HPDE6-E6E7 (cell line): Measurements from ENCODE around the gene USP54.
A peak's percentile ranks its signal among the peaks of the same experiment; 100 is the strongest.
"Not testable (repeated sequence)": the region's sequence is repeated elsewhere in the genome, so short reads cannot be mapped to it uniquely, and the experiment has no call there.

Experiments
- DNase-seq: peaks from one replicate; pipeline ENCODE4 v3.0.0; 2011; ENCODE audit warnings: missing footprints; ENCODE audit errors: extremely low spot score

The USP54 gene

DNA sequence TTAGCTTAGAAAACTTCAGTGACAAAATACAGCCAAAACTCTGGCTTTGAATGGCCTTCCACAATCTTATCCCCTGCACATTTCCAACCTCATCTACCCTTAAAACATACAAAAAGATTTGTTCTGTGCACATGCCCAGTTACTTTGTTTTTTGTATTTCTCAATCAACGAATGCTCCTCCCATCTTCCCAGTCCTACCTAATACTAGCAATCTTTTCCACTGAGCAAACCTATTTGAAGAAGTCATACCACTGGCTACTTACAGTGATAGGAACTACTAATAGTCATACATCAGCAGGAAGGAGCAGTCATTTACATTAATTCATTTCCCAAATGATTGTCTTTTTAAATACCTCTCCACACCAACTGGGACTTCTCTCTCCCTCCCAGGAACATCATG is 2.5 kb downstream of the USP54 start:
- DNase-seq, result no peak

DNA sequence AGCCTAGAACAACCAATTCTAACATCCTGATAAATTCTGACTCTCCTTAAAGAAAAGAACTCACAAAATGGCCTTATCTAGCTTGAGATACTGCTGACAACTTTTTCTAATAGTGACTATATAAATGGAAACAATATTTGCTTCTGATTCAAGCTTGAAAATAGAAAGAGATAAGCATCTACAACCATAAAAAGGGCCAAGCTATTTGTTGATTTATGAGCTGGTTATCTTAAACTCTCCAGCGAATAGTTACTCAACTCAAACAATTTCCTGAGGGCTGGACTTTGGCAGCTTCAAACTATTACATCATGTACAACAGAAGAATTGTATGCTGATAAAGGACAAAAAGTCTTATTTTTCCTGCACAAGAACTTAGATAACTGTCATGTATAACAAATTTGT is 4.6 kb downstream of the USP54 start:
- DNase-seq, result no peak

DNA sequence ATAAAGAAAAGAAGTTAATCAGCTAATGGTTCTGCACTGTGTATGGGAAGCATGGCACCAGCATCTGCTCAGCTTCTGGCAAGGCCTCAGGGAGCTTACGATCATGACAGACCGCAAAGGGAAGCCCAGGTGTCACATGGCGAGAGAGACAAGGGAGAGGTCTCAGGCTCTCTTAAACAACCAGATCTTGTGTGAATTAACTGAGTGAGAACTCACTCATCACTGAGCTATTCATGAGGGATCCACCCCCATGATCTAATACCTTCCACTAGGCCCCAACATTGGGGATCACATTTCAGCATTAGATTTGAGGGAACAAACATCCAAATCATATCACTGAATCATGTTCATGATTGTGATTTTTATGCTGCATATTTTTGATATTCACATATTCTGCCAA is 5.8 kb downstream of the USP54 start:
- DNase-seq, result no peak

DNA sequence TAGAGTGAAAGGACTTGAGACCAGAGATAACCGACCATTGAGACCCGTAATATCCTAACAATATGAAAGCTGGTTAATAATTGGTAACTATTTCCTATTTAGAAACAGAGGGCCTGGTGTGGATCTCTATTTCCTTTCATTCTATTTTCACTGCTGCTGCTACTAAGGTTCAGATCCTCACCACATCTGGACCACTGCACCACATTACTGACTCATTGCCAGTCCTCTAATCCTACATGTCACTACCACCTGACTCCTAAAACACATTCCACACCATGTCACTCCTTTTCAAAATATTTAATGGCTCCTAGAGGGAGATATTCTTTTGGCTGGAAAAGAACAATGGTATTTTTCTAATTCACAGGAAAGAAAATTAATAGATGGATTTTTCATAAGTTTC is 6.4 kb downstream of the USP54 start:
- DNase-seq, result no peak

DNA sequence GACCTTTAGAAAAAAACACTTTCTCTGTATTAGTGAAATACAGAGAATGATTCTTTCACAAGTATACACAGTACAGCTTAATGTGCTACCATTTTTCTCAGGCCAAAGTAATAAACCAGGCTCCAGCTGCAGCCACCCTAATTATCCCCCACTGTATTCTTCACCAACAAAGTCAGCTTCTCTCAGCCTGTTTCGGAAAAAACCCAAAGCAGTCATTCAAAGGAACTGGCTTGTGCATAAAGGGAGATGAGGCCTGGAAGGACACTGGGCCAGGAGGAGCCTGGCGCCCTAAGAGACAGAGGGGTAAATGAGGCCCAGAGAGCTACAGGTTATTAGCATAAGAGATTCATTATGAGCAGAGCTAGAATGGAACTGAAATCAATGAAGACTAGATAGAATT is 9.2 kb downstream of the USP54 start:
- DNase-seq, result no peak

DNA sequence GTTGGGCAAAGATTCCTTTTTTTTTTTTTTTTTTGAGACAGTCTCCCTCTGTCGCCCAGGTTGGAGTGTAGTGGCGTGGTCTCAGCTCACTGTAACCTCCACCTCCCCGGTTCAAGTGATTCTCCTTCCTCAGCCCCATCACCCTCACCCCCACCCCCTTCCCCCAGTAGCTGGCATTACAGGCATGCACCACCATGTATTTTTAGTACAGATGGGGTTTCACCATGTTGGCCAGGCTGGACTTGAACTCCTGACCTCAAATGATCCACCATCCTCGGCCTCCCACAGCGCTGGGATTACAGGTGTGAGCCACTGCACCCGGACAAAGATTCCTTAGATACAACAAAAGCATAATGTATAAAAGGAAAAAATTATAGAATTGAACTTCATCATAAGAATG is 12.2 kb downstream of the USP54 start:
- DNase-seq, result not testable (repeated sequence)

DNA sequence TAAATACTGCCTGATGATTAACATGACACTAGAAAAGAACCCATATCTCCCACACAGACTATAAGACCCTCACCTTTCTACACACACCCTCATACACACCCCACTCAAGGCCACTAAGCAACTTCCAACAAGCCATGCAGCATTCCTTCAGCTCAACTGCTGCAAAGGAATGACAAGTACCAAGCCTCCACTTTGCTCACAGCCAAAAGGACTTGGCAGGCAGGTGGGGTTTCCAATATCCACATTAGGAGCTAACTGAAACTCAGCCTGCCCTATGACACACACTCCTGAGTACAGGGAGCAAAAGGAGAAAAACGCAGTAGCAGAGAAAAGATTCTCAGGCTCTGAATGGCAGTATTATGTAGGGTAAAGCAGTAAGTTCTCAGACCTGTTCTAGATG is 13.4 kb downstream of the USP54 start:
- DNase-seq, result no peak

DNA sequence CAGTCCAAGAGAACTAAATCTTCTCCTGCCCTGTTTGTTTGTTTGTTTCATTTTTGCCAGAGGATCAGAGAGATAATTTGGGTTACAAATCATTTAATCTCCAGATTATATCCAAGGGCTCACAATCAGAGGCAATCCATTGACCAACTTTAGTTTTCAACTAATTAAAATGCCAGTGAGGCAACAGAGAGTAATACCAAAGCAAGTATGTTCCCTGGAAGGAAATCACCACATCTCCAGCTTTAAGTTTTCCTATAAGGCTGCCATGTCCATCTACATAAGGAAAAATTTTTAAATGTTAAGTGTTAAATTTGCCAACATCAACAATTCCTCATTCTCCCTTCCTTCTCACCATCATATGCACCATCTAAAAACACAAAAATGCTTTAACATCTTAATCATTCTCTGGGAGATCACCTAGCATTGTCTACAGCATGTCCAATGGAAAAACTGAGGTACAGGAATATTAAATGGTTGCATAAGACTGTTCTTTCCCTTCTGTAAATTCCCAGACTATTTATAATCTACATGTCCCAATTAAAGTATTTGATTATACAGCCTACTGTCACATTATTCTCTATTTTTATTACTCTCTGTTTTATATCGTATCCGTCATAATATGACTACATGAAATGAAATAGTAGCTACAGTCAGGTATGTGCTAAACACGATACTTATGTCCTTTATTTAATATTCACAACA is 14.1 kb downstream of the USP54 start:
- DNase-seq, result no peak

DNA sequence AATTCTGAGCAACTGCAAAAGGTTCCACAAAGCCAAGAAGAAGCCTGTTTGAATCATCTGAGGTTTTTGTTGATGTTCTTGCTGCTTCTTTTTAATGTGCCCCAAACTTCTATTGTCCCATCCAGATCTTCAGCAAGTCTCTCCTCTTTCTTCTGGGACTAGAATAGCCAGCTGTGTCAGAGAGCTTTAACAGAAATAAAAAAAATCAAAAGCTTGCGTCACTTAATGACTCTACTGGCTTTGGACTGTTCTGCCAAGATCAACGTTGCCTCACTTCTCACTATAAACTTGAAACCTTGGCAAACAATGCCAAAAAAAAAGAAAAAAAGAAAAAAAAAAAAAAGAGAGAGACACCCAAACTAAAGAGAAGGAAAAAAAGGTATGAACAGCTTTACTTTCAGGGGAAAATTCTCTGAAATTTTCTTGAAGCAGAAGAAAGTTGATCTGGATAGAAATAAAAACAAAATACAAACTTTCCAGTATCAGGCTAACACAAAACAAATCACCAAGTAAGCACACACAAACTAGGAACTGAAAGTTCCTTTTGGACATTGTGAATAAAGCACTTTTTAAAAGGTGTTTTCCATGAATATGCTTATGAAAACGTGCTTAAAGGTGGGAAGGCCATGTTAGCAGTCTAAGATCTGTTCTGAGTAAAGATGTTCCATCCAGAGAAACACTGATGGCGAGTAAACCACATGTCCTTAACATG is 14.8 kb downstream of the USP54 start:
- DNase-seq, result no peak

DNA sequence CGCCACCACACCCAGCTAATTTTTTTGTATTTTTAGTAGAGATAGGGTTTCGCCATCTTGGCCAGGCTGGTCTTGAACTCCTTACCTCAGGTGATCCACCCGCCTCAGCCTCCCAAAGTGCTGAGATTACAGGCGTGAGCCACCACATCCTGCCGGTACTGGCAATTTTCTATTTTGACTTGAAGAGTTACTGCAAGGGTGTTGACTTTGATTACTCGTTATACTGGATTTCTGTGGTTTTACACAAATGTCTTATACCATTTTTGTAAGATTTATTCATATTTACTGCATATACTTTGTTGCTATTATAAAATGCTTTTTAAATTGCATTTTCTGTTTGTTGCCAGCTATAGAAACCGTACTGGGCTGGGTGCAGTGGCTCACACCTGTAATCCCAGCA is 24.1 kb downstream of the USP54 start:
- DNase-seq, result not testable (repeated sequence)

DNA sequence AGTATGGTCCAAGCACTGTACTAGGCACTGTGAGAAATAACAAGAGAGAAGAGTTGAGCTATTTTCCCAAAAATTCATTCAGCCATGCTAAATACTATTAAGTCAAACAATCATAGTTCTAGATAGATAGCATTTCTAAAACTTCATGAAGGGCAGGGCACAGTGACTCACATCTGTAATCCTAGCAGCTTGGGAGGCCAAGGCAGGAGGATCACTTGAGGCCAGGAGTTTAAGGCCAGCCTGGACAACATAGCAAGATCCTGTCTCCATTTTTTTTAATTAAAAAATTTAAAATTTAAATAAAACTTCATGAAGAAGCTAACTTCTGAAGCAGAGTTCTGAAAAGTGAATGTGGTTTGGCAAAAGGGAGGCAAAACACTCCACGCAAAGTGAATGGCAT is 29.9 kb downstream of the USP54 start:
- DNase-seq, result no peak

DNA sequence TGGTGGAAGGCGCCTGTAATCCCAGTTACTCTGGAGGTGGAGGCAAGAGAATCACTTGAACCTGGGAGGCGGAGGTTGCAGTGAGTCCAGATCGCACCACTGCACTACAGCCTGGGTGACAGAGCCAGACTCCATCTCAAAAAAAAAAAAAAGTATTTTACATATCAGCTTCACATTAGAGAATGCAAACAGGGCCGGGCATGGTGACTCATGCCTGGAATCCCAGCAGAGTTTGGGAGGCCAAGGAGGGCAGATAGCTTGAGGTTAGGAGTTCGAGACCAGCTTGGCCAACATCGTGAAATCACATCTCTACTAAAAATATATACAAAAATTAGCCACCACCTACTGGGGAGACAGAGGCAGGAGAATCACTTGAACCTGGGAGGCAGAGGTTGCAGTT is 31.6 kb downstream of the USP54 start:
- DNase-seq, result no peak

DNA sequence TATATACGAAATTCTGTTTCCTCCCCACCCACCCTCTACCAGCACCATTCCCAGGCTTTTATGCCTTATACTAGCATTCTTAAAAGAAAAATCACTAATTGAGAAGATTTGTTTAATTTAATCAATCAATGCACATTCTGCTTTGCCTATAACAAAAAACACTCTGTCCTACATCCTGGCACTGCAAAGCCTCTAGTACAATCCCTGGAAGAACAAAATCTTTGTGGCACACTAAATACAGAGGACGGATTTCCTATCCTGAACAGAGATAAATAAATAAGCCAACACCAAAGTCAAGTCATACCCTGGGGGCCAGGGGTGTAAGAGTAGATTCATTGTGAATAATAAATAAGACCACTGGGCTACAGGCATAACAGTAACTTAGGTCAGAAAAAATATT is 34.3 kb downstream of the USP54 start:
- no peak for DNase-seq

DNA sequence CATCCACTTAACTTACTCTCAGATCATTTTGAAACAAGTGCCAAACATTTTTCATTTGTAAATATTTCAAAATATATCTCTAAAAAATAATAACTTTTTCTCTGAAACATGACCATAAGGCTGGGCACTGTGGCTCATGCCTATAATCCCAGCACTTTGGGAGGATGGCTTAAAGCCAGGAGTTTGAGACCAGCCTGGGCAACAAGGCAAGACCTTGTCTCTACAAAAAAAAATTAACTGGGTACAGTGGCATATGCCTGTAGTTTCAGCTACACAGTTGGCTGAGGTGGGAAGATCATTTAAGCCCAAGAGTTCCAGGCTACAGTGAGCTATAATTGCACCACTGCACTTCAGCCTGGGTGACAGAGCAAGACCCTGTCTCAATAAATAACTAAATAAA is 36.4 kb downstream of the USP54 start:
- no peak for DNase-seq

DNA sequence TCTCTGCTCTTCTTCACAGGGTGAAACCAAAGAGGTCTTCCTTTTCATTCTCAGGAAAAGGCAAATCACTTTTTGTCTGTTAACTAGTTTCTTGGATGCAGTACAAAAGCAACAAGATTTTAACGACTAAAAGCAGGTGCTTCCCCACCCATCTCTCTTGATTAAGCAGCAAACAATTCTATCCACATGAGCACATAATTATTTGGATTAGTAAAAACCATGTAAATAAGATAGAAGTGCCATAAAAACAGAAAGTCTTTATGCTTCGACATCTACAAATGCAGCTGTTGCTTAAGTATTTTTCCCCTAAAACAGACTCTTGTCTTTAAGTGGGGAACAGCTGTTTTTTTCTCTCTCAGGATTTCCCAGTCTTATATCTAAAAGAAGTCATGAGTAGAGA is 37.4 kb downstream of the USP54 start:
- no peak for DNase-seq

DNA sequence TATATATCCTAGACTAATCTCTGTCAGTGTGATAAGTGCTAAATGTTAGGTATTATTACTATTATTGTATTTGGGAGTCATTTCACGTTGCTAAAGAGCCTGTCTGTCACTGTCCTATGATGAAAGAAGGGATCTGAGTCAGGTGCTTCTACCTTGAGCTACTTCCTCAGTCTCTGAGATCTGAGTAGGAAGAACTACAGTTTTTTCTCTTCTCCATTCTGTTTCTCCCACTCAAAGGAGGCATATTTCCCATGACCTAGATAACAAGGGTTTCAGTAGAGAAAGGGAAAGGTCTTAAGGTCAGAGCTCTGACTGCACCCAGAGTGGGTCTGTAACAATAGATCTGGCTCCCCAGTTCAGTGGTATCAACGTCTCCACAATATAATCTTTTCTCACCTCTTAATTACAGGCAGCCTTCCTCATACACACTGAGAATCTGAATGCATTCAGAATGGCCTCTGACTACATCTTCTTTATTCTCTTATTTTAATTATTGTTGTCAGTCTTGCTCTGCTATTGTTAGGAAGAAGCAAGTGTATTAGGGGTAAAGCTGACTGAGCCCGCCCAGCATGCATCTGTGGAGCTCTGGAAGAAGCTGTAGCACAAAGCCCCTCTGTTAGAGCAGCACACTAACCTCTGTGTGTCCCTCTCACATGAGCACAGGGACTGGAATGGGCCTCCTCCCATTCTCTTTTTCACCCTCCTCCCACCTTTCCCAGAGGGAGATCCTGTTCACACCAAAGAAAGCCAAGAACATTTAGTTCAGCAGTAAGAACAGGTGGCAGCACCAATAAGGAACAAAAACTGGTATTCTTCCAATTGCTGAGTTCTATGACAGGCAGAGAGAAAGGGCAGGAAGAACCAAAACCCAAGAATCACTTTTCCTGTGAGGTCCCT is 38.1 kb downstream of the USP54 start:
- no peak for DNase-seq

DNA sequence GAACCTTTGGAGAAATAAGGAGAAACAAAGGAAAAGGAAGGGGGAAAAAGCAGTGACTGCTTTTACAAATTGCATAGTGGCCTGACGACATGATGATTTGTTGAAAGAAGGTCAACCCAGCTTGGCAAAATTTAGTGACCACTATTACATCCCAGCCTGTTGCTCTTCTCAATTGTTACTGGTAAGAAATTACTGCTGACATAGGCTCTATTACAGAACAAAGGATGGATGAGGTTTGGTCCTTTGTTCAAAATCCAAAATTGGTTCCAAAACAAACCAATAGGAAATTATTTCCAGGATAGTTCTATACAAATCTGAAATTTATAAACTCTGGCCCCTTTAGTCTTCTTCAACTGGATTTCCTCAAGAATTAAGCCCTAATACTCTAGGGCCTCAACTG is 39.6 kb downstream of the USP54 start:
- DNase-seq, result no peak

DNA sequence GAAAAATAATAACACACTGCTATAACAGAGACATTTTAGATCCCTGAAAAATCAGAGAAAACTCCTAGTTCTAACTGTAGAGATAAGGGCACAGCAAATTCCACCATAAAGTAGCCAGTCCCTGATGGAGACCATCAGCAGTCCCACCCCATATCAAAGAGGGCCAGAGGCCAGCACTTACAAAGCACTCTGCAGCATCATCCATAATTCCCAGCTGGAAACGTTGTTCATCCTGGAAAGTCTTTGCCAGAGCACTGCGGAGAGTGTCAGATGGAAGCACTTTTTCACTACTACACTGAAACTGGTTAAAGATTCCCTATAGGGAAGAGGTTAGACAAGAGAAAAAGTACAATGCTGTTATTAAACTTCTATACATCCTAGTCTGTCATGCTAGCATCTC is 45.8 kb downstream of the USP54 start:
- no peak for DNase-seq

DNA sequence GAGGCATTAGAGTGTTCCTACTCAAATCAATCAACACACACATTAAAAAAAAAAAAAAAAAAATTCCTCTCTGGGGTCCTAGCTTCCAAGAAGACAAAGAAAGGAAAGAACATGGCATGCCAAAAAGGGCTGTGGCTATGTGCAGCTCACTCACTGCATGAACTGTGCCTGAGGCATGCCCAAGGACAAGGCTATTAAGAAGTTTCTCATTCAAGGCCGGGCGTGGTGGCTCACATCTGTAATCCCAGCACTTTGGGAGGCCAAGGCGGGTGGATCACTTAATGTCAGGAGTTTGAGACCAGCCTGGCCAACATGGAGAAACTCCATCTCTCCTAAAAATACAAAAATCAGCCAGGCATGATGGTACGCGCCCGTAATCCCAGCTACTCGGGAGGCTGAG is 53.4 kb downstream of the USP54 start:
- DNase-seq, result no peak

DNA sequence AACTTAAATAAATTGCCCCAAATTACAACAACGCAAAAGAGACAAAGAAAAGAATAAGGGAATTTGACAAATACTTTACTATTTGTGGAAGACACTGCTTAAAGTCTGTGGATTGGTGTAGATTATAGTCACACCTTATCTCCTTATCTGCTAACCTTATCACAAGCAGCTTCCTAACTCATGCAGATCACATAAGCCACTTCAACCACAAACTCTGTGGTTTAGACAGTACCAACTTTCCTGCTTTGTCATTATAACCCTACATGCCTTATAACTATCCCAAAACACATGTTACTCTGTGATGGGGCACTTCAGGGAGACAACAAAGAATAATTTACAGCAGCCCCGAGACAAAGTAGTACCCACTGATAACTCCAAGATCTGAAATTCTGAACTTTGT is 53.9 kb downstream of the USP54 start:
- no peak for DNase-seq

DNA sequence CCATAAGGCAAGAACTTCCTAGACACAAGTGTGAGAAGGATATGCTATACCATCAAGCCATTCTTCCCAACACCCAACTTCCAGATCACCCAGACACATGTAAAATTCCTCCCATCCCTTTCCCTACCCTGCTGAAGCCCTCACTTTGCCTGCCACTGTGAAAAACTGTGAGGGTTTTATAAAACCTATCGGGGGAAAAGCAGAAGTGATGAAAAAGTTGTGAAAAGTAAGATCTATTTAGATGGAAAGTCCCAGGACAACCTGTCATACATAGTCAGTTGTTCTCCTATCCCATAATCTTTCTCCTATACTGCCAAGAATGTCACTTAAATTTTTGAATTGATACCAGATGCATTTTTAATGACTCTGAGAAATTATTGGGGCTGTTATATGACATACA is 56.3 kb downstream of the USP54 start:
- no peak for DNase-seq

DNA sequence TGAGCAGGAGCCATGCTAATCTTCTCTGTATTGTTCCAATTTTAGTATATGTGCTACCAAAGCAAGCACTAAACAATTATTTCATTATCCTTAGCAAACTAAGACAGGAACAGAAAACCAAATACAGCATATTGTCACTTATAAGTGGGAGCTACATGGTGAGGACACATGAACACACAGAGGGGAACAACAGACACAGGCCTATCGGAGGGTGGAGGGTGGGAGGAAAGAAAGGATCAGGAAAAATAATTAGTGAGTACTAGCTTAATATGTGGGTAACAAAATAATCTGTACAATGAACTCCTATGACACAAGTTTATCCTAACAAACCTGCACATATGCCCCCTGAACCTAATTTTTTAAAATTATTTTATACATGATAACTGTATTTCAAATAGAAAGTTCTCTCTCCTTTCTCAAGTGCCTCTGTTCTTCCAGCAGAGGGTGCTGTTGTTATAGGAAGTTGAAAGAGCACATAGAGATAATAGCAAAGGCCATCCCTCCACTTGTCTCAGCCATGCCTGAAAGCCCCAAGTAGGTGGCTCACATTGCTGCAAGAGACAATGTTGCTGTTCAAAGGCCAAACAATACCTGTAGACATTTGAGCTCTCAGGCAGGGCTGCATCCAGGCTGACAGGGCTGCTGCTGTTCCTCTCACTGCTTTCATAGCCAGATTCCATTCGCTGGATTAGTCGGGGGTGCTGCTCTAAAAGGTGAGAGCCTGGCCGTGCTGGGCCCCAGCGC is 61.9 kb downstream of the USP54 start:
- peak; percentile 39 for DNase-seq
